GM23338 (cell line): Measurements from ENCODE around the gene CALY. TPM values are rescaled to one million over a fixed set of nuclear protein-coding genes. Genes with fewer than 3 reads are reported as not detected.

Source experiments
- ATAC-seq: fragments of 200-7000 bp; cut with Tn5 transposase; 3 replicates; pipeline ENCODE4 v1.9.1; 2020
- DNase-seq: peaks from one replicate; pipeline ENCODE4 v3.0.0-alpha.2; 2015; ENCODE audit warnings: low spot score
- H2AFZ ChIP-seq: fragments of 200-600 bp; sonication (generic); 2 replicates; pipeline ENCODE4 v1.8.0; 2016; ENCODE audit warnings: antibody characterized with exemption, mild to moderate bottlenecking, moderate library complexity
- H3F3A ChIP-seq: fragments of 200-600 bp; sonication (generic); replicated peaks from 2 replicates; pipeline ENCODE4 v1.8.0; 2017; ENCODE audit warnings: antibody characterized with exemption, mixed run types, low read depth
- H3K27ac ChIP-seq: fragments of 200-600 bp; sonication (generic); 2 replicates; pipeline ENCODE4 v1.6.1; 2016; ENCODE audit warnings: low read depth
- H3K27me3 ChIP-seq: fragments of 200-600 bp; sonication (generic); 2 replicates; pipeline ENCODE4 v1.8.0; 2016; ENCODE audit warnings: mild to moderate bottlenecking, mixed run types, moderate library complexity; ENCODE audit not compliant: insufficient read depth
- H3K36me3 ChIP-seq: fragments of 200-600 bp; sonication (generic); 2 replicates; pipeline ENCODE4 v1.8.0; 2016; ENCODE audit warnings: mild to moderate bottlenecking; ENCODE audit not compliant: insufficient read depth
- H3K4me1 ChIP-seq: fragments of 200-600 bp; sonication (generic); 2 replicates; pipeline ENCODE4 v1.8.0; 2016; ENCODE audit warnings: mild to moderate bottlenecking, moderate library complexity; ENCODE audit not compliant: insufficient read depth
- H3K4me2 ChIP-seq: fragments of 200-600 bp; sonication (generic); 2 replicates; pipeline ENCODE4 v1.7.1; 2017; ENCODE audit warnings: mixed run types
- H3K4me3 ChIP-seq: fragments of 200-600 bp; sonication (generic); 2 replicates; pipeline ENCODE4 v1.6.1; 2016; ENCODE audit warnings: mixed run types
- H3K79me2 ChIP-seq: fragments of 200-600 bp; sonication (generic); replicated peaks from 2 replicates; pipeline ENCODE4 v1.8.0; 2017; ENCODE audit warnings: mild to moderate bottlenecking; ENCODE audit not compliant: insufficient read depth
- H3K9me2 ChIP-seq: fragments of 200-600 bp; sonication (generic); 2 replicates; pipeline ENCODE4 v1.8.0; 2017; ENCODE audit not compliant: insufficient read depth
- H4K20me1 ChIP-seq: fragments of 200-600 bp; sonication (generic); replicated peaks from 2 replicates; pipeline ENCODE4 v1.8.0; 2017; ENCODE audit warnings: mild to moderate bottlenecking; ENCODE audit not compliant: insufficient read depth
- H3K27ac Mint-ChIP-seq: 2 replicates; pipeline ENCODE4 v1.8.0; 2020; ENCODE audit warnings: inconsistent platforms, mild to moderate bottlenecking, moderate library complexity, mixed read lengths
- H3K27me3 Mint-ChIP-seq: 3 replicates; pipeline ENCODE4 v1.8.0; 2022; ENCODE audit warnings: low read depth, mild to moderate bottlenecking, moderate library complexity, mixed read lengths, inconsistent platforms; ENCODE audit not compliant: insufficient read depth, poor library complexity
- H3K36me3 Mint-ChIP-seq: 3 replicates; pipeline ENCODE4 v1.8.0; 2021; ENCODE audit warnings: low read depth, mild to moderate bottlenecking, inconsistent platforms, moderate library complexity, mixed read lengths
- H3K4me1 Mint-ChIP-seq: 3 replicates; pipeline ENCODE4 v1.8.0; 2020; ENCODE audit warnings: mild to moderate bottlenecking, inconsistent platforms, mixed read lengths
- H3K4me3 Mint-ChIP-seq: 3 replicates; pipeline ENCODE4 v1.8.0; 2021; ENCODE audit warnings: moderate library complexity, mild to moderate bottlenecking, inconsistent platforms, mixed read lengths
- H3K9me3 Mint-ChIP-seq: 3 replicates; pipeline ENCODE4 v1.8.0; 2020; ENCODE audit warnings: moderate library complexity, mild to moderate bottlenecking, inconsistent platforms, mixed read lengths
- EZH2 ChIP-seq: fragments of 200-600 bp; sonication (generic); IDR thresholded peaks from one replicate; pipeline ENCODE4 v1.8.0; 2017; ENCODE audit warnings: antibody characterized with exemption, mild to moderate bottlenecking, low read depth; ENCODE audit not compliant: unreplicated experiment
- NANOG ChIP-seq: IDR thresholded peaks from 2 replicates; pipeline ENCODE4 v1.6.1; 2016; ENCODE audit warnings: antibody characterized with exemption, borderline replicate concordance
- POLR2AphosphoS5 ChIP-seq: IDR thresholded peaks from 2 replicates; pipeline ENCODE4 v1.6.1; 2016; ENCODE audit warnings: antibody characterized with exemption, low read depth
- REST ChIP-seq: IDR thresholded peaks from one replicate; pipeline ENCODE4 v1.6.1; 2018; ENCODE audit warnings: antibody characterized with exemption; ENCODE audit not compliant: unreplicated experiment
- STAT1 ChIP-seq: IDR thresholded peaks from one replicate; pipeline ENCODE4 v1.6.1; 2016; ENCODE audit warnings: antibody characterized with exemption; ENCODE audit not compliant: unreplicated experiment
- ZNF114 ChIP-seq: fragments of 250-450 bp; sonication (Bioruptor Pico); IDR thresholded peaks from 2 replicates; pipeline ENCODE4 v1.5.0; 2020; ENCODE audit warnings: mild to moderate bottlenecking, moderate library complexity
- polyA plus RNA-seq: library from polyadenylated mRNA; unstranded; fragments of >200 nt; fragmentation: Nextera tagmentation; extraction: Ambion mirVana; gene quantifications from 2 replicates; pipeline ENCODE4 v1.2.1, GENCODE V29; 2016
- total RNA-seq: library from RNA; depleted of rRNA; stranded (reverse); fragments of >200 nt; shearing (Covaris generic); gene quantifications from 2 replicates; pipeline ENCODE4 v1.2.3, GENCODE V29; 2014

The CALY gene
- total and polyA plus RNA-seq, 2 experiments from 2014 or later = 1.0 to 8.0 TPM

GRCh38 chr10:133379801-133380666, 43.3 kb upstream of the CALY start (continued):
- TF ChIP-seq REST (no peak), NANOG (no peak), ZNF114 (CRISPR knock-in tag) (no peak)

- Histone ChIP-seq H4K20me1 (no peaks in the 10 kb centered on the region; the same call in 1 of the 2 replicates), H3K27me3 (peaks cover 54% of the 10 kb centered on the region), H3K4me1 (peaks cover 5% of the 10 kb centered on the region; the same call in 1 of the 2 replicates), H3K27ac (no peak within 1 kb of the TSS), H3K4me3 (peak within 1 kb of the TSS; percentile 74), H3K9me2 (no peaks in the 10 kb centered on the region), H3K4me2 (peak within 1 kb of the TSS; percentile 96), H3K79me2 (no peaks in the 10 kb centered on the region), H3K36me3 (no peaks in the 10 kb centered on the region), H3F3A (no peaks in the 10 kb centered on the region), H2AFZ (peak within 1 kb of the TSS; percentile 93)
- Mint-ChIP-seq H3K36me3 (no peaks in the 10 kb centered on the region), H3K4me3 (peak within 1 kb of the TSS; percentile 77), H3K27me3 (peaks cover 36% of the 10 kb centered on the region), H3K9me3 (no peaks in the 10 kb centered on the region; the same call in 2 of the 3 replicates), H3K27ac (no peak within 1 kb of the TSS), H3K4me1 (no peaks in the 10 kb centered on the region)
- peak; percentile 65 for ATAC-seq
- DNase-seq = peak; percentile 77
- TF ChIP-seq STAT1 (no peak), POLR2AphosphoS5 (peak; percentile 70), EZH2 (peak; percentile 47)
Measured at GRCh38 chr10:133379152-133379800, 42.6 kb upstream of the CALY start, which contains the start of gene PAOX. TSS of gene PAOX (plus strand) at chr10:133379262. CDS start at chr10:133379317, 55 bp downstream.
